ENCODE measurements around the gene CCDC188. TPM values are rescaled to one million over a fixed set of nuclear protein-coding genes. Genes with fewer than 3 reads are reported as not detected.
A peak's percentile ranks its signal among the peaks of the same experiment; 100 is the strongest.

The CCDC188 gene
- total and polyA plus RNA-seq, 9 of the 15 experiments (the other 6 are each of a cell fraction or from before 2014, with no cell fraction given), result not detected

- TF ChIP-seq CUX1 (CRISPR knock-in tag; IDR thresholded peaks at IDR 0.05) (no peak), HNRNPL (IDR thresholded peaks at IDR 0.05; ENCODE audit: low read depth, low read length) (0 out of 2 replicates have a peak, but pooled peaks have one; percentile 21)
Measured at GRCh38 chr22:20115691-20116375, 35.0 kb downstream of the CCDC188 start, which contains the start of gene RANBP1 (continued).
